ENCODE data around the gene GPRIN3.

Gene GPRIN3

GRCh38 chr4:89298788-89299152 lies 8.8 kb downstream of the GPRIN3 start:
- TF ChIP-seq SPI1 (IDR thresholded peaks at IDR 0.05; ENCODE audit: borderline replicate concordance, low read depth): no peak
- no peak for TF ChIP-seq GABPA (IDR thresholded peaks at IDR 0.05; ENCODE audit: low read depth)
- TF ChIP-seq REST (IDR thresholded peaks at IDR 0.05; ENCODE audit: insufficient replicate concordance, low read depth): no peak
- TF ChIP-seq CTCF (IDR thresholded peaks at IDR 0.05; ENCODE audit: insufficient read depth, low read length): no peak
- TF ChIP-seq POLR2AphosphoS5 (IDR thresholded peaks at IDR 0.05; ENCODE audit: low read depth): no peak
- Histone ChIP-seq H3K27ac (replicated peaks) (no peak overlapping the region), H3K4me3 (replicated peaks; ENCODE audit: insufficient read depth, low read length) (no peak overlapping the region), H3K27me3 (ENCODE audit: insufficient read depth, poor library complexity, severe bottlenecking) (no peaks in the 10 kb centered on the region)
- peak in 1 of 2 experiments; percentile 26 for DNase-seq (ENCODE audit: low read depth in 1 of 2, low spot score in 1 of 2)

- no peak for DNase-seq (ENCODE audit: low read depth in 1 of 2, low spot score in 1 of 2)
- Histone ChIP-seq H3K27ac (replicated peaks) (no peak overlapping the region), H3K4me3 (replicated peaks; ENCODE audit: insufficient read depth, low read length) (no peak overlapping the region), H3K27me3 (ENCODE audit: insufficient read depth, poor library complexity, severe bottlenecking) (no peaks in the 10 kb centered on the region)
- TF ChIP-seq CTCF (IDR thresholded peaks at IDR 0.05; ENCODE audit: insufficient read depth, low read length) (no peak), POLR2AphosphoS5 (IDR thresholded peaks at IDR 0.05; ENCODE audit: low read depth) (no peak), REST (IDR thresholded peaks at IDR 0.05; ENCODE audit: insufficient replicate concordance, low read depth) (no peak), SPI1 (IDR thresholded peaks at IDR 0.05; ENCODE audit: borderline replicate concordance, low read depth) (peak; percentile 44; the same call in 1 of the 2 replicates), GABPA (IDR thresholded peaks at IDR 0.05; ENCODE audit: low read depth) (no peak)
Measured at GRCh38 chr4:89298155-89298554, 9.4 kb downstream of the GPRIN3 start.

- no peaks in the 10 kb centered on the region for H3K27me3 ChIP-seq (ENCODE audit: insufficient read depth, poor library complexity, severe bottlenecking)
- TF ChIP-seq REST (IDR thresholded peaks at IDR 0.05; ENCODE audit: insufficient replicate concordance, low read depth) (no peak), CTCF (IDR thresholded peaks at IDR 0.05; ENCODE audit: insufficient read depth, low read length) (no peak), SPI1 (IDR thresholded peaks at IDR 0.05; ENCODE audit: borderline replicate concordance, low read depth) (no peak), GABPA (IDR thresholded peaks at IDR 0.05; ENCODE audit: low read depth) (no peak), POLR2AphosphoS5 (IDR thresholded peaks at IDR 0.05; ENCODE audit: low read depth) (no peak)
- no peak overlapping the region for H3K27ac ChIP-seq (replicated peaks)
- H3K4me3 ChIP-seq (replicated peaks; ENCODE audit: insufficient read depth, low read length): no peak overlapping the region
- no peak for DNase-seq (ENCODE audit: low read depth in 1 of 2, low spot score in 1 of 2)
Measured at GRCh38 chr4:89296896-89297295, 10.7 kb downstream of the GPRIN3 start.

All from HL-60 (cell line).